Loucy (cell line): ENCODE data around the gene TFEC.

Experiments used
- H2AFZ ChIP-seq: fragments of 200-600 bp; sonication (generic); 2 replicates; pipeline ENCODE4 v1.6.0; 2016; ENCODE audit warnings: antibody characterized with exemption, mild to moderate bottlenecking, low read length, moderate library complexity
- H3F3A ChIP-seq: fragments of 200-600 bp; 2 replicates; pipeline ENCODE4 v1.6.0; 2016; ENCODE audit warnings: antibody characterized with exemption, low read depth, mild to moderate bottlenecking
- H3K27me3 ChIP-seq: fragments of 200-600 bp; sonication (generic); 2 replicates; pipeline ENCODE4 v1.6.1; 2014; ENCODE audit warnings: low read length, mild to moderate bottlenecking; ENCODE audit not compliant: insufficient read depth, poor library complexity, severe bottlenecking
- H3K36me3 ChIP-seq: fragments of 200-600 bp; sonication (generic); 2 replicates; pipeline ENCODE4 v1.6.1; 2016; ENCODE audit warnings: low read length; ENCODE audit not compliant: insufficient read depth
- H3K4me1 ChIP-seq: fragments of 200-600 bp; sonication (generic); 2 replicates; pipeline ENCODE4 v1.5.1; 2014; ENCODE audit warnings: low read length, mild to moderate bottlenecking; ENCODE audit not compliant: insufficient read depth, poor library complexity, severe bottlenecking
- H3K4me2 ChIP-seq: fragments of 200-600 bp; sonication (generic); 2 replicates; pipeline ENCODE4 v1.6.0; 2014; ENCODE audit warnings: antibody characterized with exemption, low read length, low read depth, mild to moderate bottlenecking; ENCODE audit not compliant: poor library complexity, severe bottlenecking
- H3K4me3 ChIP-seq: fragments of 200-600 bp; sonication (generic); 2 replicates; pipeline ENCODE4 v1.5.1; 2014; ENCODE audit warnings: low read length, mild to moderate bottlenecking, mixed read lengths; ENCODE audit not compliant: poor library complexity, severe bottlenecking
- H3K79me2 ChIP-seq: fragments of 200-600 bp; sonication (generic); 2 replicates; pipeline ENCODE4 v1.6.1; 2014; ENCODE audit warnings: low read length; ENCODE audit not compliant: insufficient read depth
- H3K9ac ChIP-seq: fragments of 200-600 bp; sonication (generic); 2 replicates; pipeline ENCODE4 v1.6.0; 2014; ENCODE audit warnings: mild to moderate bottlenecking, low read depth, low read length, moderate library complexity; ENCODE audit not compliant: poor library complexity, severe bottlenecking
- H3K9me2 ChIP-seq: fragments of 200-600 bp; sonication (generic); replicated peaks from 2 replicates; pipeline ENCODE4 v1.6.1; 2016; ENCODE audit warnings: low read depth, low read length, mixed read lengths
- H3K9me3 ChIP-seq: fragments of 200-600 bp; sonication (generic); 2 replicates; pipeline ENCODE4 v1.6.1; 2014; ENCODE audit warnings: mild to moderate bottlenecking, antibody characterized with exemption, low read length, low read depth; ENCODE audit not compliant: insufficient read depth
- H4K20me1 ChIP-seq: fragments of 200-600 bp; sonication (generic); 2 replicates; pipeline ENCODE4 v1.6.0; 2014; ENCODE audit warnings: antibody characterized with exemption, low read length, mild to moderate bottlenecking; ENCODE audit not compliant: insufficient read depth, poor library complexity, severe bottlenecking
- CTCF ChIP-seq: fragments of 200-600 bp; sonication (generic); conservative IDR thresholded peaks from 2 replicates; pipeline ENCODE4 v1.5.1; 2014; ENCODE audit warnings: mild to moderate bottlenecking, antibody characterized with exemption, low read length
- EZH2phosphoT487 ChIP-seq: fragments of 200-600 bp; IDR thresholded peaks from 2 replicates; pipeline ENCODE4 v1.6.1; 2018; ENCODE audit warnings: antibody characterized with exemption, mild to moderate bottlenecking, moderate library complexity, borderline replicate concordance

Gene TFEC

GRCh38 chr7:115962340-115962739, 68.2 kb downstream of the TFEC start:
- no peak overlapping the region for H2AFZ ChIP-seq
- H3K4me1 ChIP-seq: no peaks in the 10 kb centered on the region
- no peak for TF ChIP-seq CTCF
- TF ChIP-seq EZH2phosphoT487: no peak
- H3K4me3 ChIP-seq: no peak overlapping the region
- H3K9ac ChIP-seq: no peak overlapping the region
- no peaks in the 10 kb centered on the region for H3K36me3 ChIP-seq
- no peaks in the 10 kb centered on the region for H3K9me2 ChIP-seq
- no peaks in the 10 kb centered on the region for H3K79me2 ChIP-seq
- no peaks in the 10 kb centered on the region for H3K9me3 ChIP-seq
- H4K20me1 ChIP-seq: no peaks in the 10 kb centered on the region
- H3K4me2 ChIP-seq: no peak overlapping the region
- no peaks in the 10 kb centered on the region for H3F3A ChIP-seq
- no peaks in the 10 kb centered on the region for H3K27me3 ChIP-seq

GRCh38 chr7:115953592-115954255, 76.8 kb downstream of the TFEC start:
- no peak for TF ChIP-seq EZH2phosphoT487
- H2AFZ ChIP-seq: no peak overlapping the region
- H3K27me3 ChIP-seq: no peaks in the 10 kb centered on the region
- H3K4me2 ChIP-seq: no peak overlapping the region
- H3K4me1 ChIP-seq: no peaks in the 10 kb centered on the region
- no peaks in the 10 kb centered on the region for H3K36me3 ChIP-seq
- no peaks in the 10 kb centered on the region for H3F3A ChIP-seq
- H4K20me1 ChIP-seq: no peaks in the 10 kb centered on the region
- no peaks in the 10 kb centered on the region for H3K9me3 ChIP-seq
- no peaks in the 10 kb centered on the region for H3K9me2 ChIP-seq
- H3K9ac ChIP-seq: no peak overlapping the region
- H3K79me2 ChIP-seq: no peaks in the 10 kb centered on the region
- no peak overlapping the region for H3K4me3 ChIP-seq

- H3K4me1 ChIP-seq: no peaks in the 10 kb centered on the region
- no peak overlapping the region for H3K4me3 ChIP-seq
- H3K36me3 ChIP-seq: no peaks in the 10 kb centered on the region
- no peak overlapping the region for H3K9ac ChIP-seq
- no peaks in the 10 kb centered on the region for H3K9me2 ChIP-seq
- no peaks in the 10 kb centered on the region for H3F3A ChIP-seq
- H4K20me1 ChIP-seq: no peaks in the 10 kb centered on the region
- H2AFZ ChIP-seq: no peak overlapping the region
- H3K4me2 ChIP-seq: no peak overlapping the region
- TF ChIP-seq EZH2phosphoT487 (no peak), CTCF (no peak)
- H3K79me2 ChIP-seq: no peaks in the 10 kb centered on the region
- no peaks in the 10 kb centered on the region for H3K27me3 ChIP-seq
- no peaks in the 10 kb centered on the region for H3K9me3 ChIP-seq
These were observed 77.7 kb downstream of the TFEC start for GRCh38 chr7:115952832-115953231.

DNA sequence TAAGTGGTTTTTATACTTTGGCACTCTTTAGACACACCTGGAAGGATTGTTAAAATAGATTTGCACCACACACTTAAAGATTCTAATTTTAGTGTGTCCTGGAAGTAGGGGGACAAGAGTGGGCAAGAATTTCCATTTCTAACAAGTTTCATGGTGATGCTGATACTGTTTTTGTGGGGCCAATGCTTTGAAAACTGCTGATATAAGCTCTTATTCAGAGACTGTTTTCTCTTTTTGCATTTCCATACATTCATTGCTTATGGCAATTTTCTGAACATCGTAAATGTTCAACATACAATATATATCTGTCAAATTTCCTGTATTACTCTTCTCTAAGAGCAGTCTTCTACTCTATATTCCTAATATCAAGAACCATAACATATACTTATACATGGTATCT, 79.0 kb downstream of the TFEC start:
- Histone ChIP-seq H3K4me2 (no peak overlapping the region), H3K36me3 (no peaks in the 10 kb centered on the region)

More for the DNA sequence above, 79.0 kb downstream of the TFEC start:
- H3K9ac ChIP-seq: no peak overlapping the region
- H3K27me3 ChIP-seq: no peaks in the 10 kb centered on the region
- H3K4me3 ChIP-seq: no peak overlapping the region
- no peaks in the 10 kb centered on the region for H3K79me2 ChIP-seq
- no peaks in the 10 kb centered on the region for H3F3A ChIP-seq
- no peak overlapping the region for H2AFZ ChIP-seq
- no peaks in the 10 kb centered on the region for H3K4me1 ChIP-seq
- TF ChIP-seq EZH2phosphoT487 (no peak), CTCF (no peak)
- no peaks in the 10 kb centered on the region for H3K9me2 ChIP-seq
- H4K20me1 ChIP-seq: no peaks in the 10 kb centered on the region
- no peaks in the 10 kb centered on the region for H3K9me3 ChIP-seq
